ENCODE results near the gene TAS1R2.

The TAS1R2 gene

DNA sequence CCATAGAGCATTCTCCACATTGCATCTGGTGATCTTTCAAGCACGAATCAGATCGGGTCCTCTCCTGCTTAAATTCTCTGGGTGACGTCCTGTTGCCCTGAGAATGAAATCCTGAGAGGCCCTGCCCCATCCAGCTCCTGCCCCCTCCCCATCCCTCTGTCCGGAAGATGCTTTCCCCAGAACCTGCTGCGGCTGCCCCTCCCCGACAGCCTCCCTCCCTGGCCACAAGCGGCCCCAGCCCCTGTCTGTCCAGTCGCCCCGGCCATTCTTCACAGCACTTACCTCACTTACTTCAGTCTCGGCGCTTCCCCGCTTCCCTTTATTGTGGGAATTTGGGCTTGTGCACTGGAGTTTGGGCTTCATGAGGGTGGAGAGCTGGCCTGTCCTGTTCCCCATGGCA, 40.3 kb downstream of the TAS1R2 start:
- DNase-seq: no peak

DNA sequence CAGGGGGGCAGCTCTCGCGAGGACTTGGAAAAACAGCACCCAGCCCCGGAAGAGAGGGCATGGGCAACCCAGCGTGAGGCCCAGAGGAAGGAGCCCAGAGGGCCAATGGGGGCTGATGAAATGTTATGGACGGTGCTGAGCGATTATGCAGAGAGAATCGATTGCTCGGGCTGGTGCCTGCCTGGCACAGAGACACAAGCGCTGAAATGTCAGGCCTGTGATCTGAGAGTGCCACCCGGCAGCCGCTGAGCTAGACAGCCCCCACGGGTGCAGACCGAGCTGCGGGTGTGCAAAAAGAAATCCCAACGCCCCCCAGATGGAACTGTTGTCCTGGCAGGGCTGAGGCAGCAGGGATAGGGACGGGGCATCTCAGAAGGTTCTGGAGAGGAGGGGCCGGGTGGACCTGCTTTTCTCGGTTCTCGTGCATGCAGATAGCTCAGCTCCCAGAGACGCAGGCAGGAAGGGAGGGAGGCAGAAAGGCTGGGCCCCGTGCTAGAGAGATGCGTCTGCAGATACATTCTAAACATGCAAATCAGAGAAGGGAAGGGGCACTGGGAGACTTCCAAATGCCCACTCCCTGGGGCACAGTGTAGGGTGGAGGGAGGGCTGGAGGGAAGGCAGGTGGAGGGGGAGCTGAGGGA, 41.5 kb downstream of the TAS1R2 start:
- no peak for DNase-seq

DNA sequence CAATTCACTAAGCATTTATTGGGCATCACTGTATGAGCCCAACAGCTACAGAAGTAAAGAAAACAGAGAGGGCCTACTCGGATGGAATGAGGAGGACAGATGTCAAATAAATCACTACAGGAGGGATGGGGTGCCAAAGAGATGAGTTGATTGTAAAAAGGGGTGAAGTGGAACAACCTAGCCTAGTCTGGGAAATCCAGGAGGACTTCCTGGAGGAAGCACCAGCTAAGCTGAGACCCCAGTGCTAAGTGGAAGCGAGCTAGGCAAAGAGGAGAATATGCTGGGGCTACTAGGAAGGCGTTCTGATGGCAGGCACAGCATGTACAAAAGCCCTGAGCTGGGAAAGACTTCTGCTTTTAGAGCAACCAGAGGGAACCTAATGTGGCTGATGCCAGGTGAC, 42.1 kb downstream of the TAS1R2 start:
- no peak for DNase-seq

DNA sequence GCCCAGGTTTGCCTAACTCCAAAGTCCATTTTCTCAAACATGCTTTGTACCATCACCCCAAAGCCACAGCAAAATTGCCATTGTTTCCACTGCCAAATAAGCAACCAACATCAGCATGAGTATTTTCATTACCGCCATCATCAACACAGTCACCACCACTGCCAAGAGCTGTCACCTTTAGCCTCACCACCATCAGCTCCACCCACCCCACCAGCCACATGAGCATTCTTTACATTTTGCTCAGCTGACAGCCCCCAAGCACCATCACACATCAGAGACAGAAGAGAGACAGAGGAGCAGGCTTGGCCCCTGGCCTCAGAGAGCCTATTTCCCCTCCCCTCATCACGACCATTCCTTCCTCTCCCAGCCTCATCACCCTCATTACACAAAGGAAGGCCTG, 42.7 kb downstream of the TAS1R2 start:
- DNase-seq: no peak

DNA sequence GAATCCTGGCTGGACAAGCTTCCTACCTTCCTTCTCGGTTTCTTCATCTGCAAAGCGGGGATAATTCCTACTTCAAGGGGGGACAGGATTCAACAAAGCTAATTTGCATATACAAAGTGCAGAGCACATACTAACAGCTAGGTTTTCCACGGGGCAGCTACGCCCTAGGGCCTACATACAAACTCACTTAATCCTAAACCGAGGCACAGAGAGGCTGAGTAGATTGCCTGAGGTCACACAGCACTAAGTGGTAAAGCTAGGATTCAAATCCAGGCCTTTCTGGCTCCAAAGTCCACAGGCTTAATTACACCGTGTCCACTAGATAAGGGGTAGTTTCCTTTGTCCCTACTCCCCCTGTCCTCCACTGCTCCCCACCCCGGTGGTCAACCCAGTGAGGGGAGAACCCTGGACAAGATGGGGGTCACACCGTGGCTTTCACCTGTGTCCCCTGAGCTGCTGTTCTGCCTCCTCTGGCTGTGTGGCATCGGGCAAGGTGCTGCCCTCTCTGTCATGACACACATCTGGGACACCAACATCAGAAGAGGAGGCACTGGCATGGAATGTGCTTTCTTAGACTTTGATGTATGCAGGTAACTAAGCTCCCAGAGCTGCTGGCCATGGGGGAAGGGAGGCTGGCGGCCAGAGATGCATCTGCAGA, 44.5 kb downstream of the TAS1R2 start:
- DNase-seq: no peak

DNA sequence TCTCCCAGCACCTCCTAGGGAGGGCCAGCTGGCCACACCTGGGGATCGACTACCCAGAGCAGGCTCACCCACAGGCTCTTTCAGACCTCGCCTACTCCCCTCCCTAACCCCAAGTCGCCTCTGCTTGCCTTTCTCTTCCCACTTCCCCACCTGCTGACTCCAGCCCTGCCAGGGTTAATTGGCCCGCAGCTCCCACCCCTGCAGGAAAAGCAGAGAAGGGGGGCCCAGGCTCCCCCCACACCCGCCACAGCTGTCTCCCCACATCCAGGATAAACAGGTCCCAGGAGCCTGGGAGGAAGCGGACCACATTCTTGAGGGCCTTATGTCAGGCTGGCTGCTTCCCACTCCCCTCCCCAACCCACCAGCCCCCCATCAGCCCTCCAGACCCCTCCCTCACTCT, 45.0 kb downstream of the TAS1R2 start:
- DNase-seq: no peak

DNA sequence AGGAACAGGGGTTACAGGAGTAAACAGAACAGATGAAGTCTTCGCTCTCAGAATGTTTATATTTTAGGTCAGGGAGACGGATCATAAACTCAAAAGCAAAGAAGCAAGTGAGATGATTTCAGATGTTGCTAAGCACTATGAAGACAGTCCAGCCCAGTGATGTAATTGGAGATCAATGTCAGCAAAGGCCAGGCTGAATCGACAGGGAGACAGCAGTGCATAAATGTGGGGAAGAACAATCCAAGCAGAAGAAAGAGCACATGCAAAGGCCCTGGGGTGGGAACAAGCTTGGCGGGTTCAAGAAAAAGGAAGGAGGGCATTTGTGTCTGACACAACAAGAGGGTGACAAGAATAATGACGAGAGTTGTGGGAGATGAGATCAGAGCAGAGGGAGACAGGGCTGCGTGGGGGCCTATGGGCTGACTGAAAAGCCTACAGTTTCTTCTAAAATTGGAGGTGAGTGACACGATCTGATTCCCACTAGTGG, 47.0 kb downstream of the TAS1R2 start:
- no peak for DNase-seq

DNA sequence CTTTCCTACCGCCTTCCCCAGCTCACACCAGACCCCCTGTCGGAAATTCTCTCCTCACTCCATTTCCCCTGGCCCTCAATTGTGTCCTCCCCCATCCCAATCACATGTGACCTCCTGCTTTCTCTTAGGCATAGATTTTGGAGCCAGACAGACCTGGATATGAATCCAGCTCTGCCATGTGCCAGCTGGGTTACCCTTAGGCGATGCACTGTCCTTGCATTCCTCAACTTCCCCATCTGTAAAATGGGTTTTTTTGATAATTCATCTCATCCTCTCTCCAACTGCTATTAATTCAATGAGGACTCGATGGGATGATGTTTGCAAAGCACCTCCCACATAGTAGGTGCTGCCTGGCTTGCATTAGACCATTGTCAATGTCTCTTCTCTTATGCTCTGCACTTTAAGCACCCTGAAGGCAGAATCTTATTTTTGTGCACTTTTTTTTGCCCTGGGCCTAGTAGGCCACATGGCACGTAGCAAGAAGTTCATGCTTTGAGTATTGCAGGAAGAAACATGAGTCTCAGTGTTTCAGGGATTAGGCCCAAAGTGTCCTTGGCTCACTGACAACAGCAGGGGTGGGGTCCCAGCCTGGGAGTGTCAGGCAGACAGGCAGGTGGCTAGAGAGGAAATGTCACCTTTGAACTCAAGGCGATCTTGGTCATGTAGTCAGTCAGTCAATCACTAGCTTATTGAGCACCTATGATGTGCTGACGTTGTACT, 47.6 kb downstream of the TAS1R2 start:
- DNase-seq: no peak

DNA sequence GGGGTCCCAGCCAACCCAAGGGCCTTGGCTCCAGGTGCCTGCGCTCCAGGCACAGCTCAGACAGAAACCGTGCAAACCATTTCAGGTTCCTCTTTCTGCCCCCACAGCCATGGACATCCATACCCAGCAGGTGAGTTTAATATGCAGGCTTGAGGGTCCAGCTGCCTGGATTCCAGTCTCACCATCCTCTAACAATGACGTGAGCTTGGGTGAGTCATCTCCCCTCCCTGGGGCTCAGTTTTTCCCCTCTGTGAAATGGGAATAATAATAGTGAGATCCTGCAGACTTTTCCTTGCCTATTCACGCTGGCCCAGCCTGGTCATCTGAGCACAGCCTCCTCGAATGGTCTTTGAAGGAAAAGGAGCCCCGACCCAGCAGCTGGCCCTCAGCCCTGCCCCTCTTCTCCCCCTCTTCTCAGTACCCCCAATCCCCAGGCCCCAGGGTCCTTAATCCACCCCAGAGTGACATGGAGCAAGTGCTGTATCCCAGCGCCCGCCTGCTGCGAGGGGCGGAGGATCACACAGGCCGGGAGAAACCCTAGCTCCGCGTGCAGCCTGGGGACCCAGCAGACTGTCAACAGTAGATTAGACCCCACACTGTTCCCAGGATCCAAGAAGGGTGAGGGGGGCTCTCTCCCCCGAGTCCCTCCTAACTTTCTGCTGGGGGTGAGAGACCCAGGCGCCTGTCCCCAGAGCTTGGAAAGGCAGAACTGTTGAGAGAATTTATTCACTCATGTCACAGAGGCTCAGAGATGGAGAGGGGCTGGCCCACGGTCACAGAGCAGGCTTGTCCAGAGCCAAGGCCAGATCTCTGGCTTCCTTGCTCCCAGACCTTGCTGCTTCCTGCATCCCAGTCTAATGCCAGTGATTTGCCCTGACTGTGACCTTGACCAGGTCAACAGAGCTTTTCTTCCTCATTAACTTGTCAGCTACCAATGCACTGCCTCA, 49.2 kb downstream of the TAS1R2 start:
- DNase-seq: no peak

DNA sequence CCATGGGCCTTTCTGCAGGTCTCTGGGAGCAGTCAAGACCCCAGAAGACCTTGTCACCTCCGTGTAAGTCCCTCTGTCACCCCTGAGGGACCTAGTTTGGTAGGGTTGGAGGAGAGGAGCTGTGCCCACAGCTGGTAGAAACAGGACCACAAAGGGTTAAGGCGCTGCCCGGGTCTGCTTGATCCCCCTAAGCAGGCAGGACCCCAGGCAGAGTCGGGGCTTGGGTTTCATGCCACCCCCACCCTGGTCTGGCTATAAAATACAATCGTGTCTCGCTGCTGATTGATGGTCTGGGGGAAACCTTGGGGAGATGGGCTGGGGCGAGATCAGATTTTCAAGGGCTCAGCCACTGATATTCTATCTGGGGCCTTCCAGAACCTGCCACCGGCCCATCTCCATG, 50.9 kb downstream of the TAS1R2 start:
- no peak for DNase-seq

DNA sequence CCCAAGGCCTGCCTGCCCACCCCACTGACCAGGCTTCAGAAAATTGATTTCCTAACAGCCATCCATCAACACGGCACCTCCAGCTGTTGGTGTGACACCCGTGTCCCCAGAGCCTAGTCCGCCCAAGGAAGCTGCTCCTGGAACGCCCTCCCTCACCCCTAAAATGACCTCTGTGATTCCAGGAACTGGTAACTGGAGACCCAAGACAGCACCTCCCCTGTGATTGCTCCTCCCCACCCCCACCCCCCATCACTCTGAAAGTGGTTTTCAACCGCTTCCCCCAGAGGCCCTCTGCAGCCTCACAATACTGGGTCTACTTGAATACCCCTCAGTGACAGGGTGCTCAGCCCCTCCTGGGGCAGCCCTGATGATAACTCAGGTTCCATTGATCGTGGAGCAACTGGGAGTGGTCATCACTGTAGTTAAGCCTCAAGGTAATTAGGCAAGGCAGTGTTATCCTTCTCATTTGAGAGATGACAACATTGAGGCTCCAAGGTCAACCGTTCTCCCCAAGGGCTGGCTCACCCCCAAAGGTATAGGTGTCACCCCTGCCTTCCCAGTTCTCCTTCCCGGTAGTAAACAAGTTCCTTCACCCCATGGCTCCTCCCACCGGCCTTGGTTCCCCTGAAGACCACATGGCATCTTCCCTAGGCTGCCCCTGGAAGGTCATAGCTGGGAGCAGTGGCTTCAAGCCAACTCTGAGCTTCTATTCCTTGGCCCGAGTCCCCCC, 52.0 kb downstream of the TAS1R2 start:
- peak; percentile 2 for DNase-seq

DNA sequence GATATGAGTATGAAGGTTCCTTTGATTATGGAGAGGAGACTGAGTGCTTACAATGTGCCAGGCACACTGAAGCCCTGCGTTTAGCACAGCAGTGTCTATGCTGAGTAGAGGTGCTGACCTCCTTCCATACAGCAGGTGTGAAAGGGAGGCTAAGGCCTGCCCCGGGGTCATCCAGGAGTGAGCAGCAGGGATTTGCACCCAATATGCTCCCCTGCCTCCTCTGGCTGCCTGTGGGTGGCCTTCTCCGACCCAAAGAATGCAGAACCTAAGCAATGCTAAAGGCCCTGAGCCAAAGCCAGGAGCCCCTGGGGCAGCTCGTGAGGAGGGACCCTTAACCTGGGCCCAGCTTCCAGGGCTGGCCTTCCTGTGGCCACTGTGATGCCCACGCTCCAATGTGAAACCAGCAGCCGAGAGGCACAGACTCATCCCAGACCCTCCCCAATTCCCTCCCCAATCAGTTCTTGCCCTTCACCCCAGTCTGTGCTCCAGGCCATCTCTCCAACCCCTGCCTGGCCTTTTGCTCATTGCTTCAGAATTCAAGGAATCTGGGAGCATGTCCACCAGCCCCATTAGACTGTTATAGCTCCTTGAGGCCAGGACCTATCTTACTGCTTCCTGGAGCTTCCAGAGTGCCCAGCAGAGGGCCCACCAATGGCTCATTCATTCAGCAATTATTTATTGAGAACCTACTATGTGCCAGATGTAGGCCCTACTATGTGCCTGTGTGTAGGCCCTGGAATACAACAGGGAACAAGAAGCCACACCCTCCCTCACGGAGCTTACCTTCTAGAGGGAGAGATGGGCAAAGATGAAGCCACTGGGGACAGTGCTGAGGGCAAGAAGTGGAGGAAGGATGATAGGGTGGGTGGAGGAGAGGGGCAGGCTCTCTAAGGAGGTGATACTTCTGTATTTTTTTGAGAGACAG, 53.3 kb downstream of the TAS1R2 start:
- DNase-seq: no peak

DNA sequence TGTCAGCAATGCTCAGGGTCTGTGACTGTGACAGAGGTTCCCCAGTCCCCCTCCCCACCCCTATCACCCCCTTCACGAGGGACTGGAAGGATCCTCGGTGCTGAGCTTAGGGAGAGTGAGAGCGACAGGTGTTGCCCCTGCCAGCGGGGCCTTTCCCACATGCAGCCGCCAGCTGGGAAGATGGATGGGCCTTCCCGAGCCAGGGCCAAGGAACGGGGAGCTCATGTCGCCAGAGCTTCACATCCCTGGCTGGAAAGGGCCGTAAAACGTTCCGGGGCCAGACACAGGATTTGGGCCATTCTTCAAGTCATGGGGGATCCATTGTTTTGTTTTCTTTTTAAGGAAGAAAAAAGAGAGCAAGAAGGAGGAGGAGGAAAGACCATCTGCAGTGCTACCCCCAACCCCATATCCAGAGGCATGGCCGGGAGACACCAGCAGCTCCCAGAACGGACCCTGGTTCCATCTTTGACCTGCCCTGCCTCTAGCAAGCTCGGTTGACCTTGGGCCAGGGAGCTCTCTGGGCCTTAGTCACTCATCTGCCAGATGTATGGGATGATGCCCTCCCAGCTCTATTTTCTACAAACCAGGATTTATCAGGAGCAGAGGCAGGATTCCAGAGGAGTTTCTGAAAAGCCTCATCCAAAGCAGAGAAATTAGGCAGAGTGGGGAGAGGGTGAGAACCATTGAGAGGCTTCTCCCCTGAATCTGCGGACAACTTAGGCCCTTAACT, 54.1 kb downstream of the TAS1R2 start:
- no peak for DNase-seq

DNA sequence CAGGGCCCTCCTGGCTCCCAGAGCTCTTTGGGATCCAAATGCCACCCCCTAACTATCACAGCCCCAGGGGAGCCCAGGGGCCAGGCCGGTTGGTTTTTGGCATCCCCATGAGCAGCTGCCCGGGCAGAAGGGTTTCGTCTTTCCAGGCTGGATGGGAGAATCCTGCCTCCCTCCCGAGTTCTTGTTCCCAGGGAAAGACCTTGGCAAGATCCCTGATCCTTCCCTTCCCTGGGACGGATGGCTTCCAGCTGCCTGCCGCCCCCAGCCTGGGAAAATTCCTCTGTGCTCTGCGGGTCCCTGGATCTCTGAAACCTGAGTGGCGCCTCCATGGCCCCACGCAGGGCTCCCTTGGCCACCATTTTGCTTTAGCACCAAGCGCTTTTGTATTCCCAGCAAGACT, 55.6 kb downstream of the TAS1R2 start:
- no peak for DNase-seq

DNA sequence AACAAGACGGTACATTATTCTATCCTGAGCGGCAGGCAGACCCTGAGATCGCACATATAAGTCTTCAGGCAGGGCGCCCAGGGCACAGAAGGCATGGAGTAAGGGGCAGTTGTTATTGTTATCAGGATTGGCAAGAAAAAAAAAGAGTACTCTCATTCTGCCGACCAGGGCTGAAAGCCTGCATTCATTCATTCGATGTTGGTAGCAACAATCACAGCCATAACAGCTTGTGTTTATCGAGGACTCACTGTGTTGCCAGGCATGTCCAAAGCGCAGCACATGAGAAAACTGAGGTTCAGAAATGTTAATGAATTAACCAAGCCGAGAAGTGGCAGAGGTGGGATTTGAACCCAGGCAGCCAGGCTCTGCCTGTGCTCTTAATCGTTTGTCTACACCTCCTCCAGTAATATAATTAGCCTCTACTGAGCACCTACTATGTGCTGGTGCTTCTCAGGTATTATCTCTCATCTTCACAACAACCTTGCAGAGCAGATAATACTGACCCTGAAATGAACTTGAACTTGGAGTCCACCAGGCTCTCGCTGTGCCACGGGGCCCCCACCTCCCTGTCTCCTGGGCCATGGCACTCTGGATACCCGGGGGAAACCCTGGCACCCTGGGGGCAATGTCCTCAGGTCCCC, 56.2 kb downstream of the TAS1R2 start:
- no peak for DNase-seq

DNA sequence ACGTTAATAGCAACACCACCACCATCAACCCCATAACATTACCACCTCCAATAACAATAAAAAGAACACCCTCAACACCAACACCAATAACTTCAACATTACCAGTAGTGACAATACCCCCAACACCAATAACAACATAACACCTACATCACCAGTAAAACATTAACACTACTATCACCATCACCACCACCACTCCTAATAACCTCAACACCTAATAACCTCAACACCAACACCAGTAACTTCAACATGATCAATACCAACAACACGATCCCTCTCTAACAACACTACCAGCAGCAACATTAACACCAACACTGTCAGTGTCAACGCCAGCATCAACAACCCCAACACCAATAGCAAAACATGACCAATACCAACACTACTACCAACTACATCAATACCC, 57.2 kb downstream of the TAS1R2 start:
- no peak for DNase-seq

DNA sequence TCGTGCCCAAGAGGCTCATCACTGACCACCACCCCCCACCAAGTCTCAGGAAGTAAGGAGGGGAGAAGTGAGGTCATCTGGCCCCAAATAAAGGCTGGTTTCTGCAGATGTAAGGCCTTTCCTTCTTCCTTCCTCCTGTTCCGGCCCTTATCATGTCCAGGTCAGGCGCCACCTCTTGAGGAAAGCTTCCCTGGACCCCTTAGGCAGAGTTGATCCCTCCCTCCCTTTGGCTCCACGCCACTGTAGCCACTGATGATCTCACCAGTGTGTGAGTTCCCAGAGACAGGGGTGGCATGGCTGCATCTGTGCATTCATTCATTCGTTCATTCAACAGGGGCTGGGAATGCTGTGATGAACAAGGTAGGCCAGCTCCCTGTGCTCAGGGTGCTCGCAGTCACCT, 59.2 kb downstream of the TAS1R2 start:
- no peak for DNase-seq

DNA sequence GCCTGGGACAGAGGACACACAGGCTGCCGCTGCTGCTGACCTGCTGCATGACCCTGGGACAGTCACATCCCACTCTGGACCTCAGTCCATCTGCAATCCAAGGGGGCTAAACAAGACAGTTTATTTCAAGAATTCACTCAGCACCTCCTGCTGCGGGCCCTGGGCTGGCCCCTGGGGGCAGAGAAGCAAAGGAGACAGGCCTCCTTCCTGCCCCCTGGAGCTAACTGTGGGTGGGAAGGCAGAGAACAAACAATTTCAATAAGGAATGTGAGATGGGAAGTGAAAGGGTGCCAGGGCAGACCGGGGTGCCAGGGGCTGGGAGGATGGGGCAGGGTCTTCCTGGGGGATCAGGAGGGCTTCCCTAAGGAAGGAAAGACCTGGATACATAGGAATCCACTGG, 60.0 kb downstream of the TAS1R2 start:
- DNase-seq: no peak

DNA sequence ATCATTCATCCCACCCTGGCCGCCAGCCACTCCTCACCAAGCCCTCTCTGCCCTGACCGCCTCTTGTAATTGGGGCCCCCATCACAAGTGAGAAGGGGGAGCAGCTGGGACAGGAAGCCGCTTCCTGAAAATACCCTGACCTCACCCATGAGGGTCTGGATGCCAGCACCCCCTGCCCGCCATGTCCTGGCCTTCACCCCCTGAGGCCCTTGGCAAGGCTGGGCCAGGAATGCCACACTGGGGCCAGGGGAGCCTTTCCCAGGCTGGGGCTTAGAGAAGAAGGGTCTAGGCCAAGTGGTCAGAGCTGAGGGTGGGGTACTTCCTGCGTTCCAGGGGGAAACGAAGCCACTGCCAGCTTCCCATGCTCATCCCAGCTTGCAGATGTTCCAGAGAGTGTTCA, 60.5 kb downstream of the TAS1R2 start:
- no peak for DNase-seq

DNA sequence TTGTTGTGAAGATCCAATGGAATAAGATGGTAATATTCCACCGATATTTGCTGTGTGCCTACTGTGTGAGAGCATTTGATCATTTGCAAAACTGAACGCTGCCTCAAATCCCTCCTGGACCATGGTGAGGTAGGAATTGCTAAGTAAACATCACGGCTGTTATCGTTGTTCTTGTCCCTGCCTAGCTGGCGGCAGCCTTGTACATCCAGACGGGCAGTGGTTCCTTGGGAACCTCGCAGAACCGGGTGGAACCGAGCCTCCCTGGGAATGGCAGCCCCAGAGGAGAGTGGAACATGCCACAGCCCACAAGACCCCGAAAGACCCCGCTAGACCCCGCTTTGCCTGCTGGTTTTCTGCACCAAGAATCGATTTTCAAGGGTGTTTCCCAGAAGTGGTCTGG, 60.9 kb downstream of the TAS1R2 start:
- DNase-seq: no peak

Measured in MV-4-11 (cell line).